ENCODE measurements around the gene VIPR1.

DNA sequence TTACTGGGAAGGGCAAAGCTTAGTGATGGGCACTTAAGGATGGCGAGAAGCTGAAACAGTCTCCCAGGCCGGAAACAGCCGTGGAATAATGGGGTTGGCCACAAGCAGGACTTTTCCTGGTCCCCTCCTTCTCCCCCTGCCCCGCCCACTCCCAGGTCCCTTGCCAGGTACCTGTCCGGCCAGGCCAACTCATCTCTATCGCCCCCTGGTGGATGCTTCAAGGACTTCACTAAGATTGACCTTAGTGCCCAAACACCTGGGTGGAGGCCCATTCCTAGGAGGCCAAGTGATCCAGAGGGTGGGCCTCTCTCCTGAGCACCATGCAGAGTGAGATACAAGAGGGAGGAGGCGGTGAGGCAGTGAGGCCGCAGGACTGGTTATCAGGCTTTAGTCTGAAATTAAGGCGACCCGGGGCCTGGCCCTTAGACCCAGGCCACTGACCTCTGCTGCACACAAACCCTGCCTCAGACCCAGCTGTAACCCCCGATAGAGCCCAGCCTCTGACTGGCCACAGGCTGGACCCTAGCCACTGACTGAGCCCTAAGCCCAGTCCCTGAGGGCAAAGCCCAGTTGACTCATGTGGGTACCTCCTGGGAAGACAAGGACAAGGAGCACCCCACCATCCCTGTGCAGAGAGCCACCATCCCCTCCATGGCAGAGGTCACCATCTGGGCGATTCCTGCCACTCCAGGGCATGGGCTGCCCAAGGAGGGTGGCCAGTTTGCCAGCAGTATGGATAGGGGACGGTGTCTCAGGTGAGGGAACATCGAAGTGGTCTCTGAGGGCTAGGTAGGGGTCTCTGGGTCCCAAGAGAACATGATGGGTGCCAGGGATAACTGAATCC lies 37.6 kb downstream of the VIPR1 start:
- no peak for TF ChIP-seq POLR2A (IDR thresholded peaks at IDR 0.05)
- TF ChIP-seq, protein P1, sequence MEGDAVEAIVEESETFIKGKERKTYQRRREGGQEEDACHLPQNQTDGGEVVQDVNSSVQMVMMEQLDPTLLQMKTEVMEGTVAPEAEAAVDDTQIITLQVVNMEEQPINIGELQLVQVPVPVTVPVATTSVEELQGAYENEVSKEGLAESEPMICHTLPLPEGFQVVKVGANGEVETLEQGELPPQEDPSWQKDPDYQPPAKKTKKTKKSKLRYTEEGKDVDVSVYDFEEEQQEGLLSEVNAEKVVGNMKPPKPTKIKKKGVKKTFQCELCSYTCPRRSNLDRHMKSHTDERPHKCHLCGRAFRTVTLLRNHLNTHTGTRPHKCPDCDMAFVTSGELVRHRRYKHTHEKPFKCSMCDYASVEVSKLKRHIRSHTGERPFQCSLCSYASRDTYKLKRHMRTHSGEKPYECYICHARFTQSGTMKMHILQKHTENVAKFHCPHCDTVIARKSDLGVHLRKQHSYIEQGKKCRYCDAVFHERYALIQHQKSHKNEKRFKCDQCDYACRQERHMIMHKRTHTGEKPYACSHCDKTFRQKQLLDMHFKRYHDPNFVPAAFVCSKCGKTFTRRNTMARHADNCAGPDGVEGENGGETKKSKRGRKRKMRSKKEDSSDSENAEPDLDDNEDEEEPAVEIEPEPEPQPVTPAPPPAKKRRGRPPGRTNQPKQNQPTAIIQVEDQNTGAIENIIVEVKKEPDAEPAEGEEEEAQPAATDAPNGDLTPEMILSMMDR (IDR thresholded peaks at IDR 0.05): peak; percentile 57 to 77 (median 68)

Measured in heart left ventricle (tissue), 13 donors.